ENCODE data around the gene ESR1.

ESR1 gene

DNA sequence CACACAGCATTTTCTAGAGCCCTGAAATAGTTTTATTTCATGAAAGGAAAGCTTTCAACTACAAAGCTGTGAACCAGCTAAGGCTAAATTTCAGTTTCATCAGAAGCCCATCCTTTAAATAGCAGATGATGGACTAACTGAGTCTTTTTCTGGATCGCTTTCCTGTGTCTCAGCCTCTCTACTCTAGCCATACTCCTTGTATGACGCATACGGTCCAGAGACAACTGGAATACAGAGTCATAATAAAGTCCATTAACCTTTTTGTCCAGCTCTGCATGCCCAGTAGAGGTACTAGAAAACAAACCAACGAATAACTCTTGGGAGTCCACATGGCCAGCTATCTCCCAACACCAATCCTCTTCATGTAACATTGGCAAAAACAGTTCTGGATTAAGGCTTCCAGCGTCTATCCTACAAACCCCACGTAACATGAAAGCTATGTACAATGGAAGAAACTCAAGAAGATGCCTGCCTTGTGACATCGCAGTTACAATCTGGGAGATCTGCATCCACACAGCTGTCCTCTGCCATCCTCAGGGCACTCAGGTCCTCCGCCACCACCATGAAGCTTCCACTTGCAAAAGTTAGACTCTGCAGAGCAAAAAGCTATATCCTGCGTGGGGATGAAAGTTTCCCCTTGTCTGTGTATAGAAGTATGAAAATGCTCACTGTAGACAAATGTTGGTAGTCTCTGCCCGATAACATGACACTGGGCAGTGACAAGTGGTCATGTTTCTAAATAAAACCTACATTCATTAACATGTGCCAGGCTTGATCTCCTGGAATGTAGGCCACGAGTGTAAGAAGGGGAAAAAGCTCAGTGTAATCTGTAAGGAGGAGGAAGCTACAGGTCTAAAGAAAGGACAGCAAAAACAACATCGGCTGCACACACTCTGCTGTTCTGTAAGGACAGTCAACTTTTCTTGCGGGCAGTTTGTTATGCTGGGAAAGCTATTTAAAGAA is 360.4 kb downstream of the ESR1 start:
- DNase-seq (ENCODE audit: low read depth in 1 of 2, low spot score in 1 of 2): no peak

DNA sequence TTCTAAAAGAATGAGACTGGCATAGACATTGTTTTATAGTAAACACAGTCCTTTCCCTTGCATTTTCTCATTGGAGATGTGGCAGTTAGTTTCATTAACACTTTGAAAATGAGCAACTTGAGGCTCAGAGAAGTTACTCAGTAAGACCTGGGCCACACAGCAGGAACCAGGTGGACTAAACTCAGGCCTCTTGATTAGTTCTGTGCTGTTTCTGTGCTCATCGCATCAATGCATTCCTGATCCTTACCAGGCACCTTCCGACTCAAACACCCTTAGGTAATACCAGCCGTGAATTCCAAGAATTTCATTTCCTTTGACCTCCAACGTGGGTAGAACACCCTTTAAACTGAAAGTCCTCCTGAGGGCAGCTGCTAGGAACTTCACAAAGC is 362.8 kb downstream of the ESR1 start:
- no peak for DNase-seq (ENCODE audit: low read depth in 1 of 2, low spot score in 1 of 2)

DNA sequence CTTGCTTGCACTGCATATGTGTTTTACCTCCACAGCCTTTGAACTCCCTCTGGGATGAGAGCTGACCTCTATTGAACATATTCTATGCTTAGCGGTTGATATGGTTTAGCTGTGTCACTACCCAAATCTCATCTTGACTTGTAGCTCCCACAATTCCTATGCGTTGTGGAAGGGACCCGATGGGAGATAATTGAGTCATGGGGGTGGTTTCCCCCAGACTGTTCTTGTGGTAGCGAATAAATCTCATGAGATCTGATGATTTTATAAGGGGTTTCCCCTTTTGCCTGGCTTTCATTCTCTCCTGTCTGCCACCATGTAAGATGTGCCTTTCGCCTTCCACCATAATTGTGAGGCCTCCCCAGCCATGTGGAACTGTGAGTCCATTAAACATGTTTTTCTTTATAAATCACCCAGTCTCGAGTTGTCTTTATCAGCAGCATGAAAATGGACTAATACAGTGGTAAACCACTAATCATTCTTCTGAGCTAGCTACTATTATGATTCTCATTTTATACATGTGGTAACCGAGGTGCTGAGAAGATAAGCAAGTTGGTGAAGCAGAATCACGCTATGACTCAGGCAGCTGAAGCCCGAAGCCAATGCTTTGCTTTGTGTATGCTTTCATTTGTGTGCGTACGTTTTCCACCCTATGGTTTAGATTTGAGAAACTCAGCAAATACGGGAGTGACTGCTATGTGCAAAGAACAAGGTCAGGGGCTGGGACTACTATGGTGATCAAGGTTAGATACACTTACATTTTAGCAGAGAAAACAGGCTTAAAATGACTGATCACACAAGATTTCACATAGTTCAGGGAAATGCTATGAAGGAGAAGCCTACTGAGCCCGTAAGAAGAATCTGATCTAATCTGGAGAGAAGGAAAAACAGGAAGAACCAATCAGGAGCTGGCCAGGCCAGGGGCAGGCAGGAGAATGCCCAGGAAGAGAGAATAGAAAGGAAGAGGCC is 363.5 kb downstream of the ESR1 start:
- DNase-seq (ENCODE audit: low read depth in 1 of 2, low spot score in 1 of 2): peak; percentile 38 to 66

DNA sequence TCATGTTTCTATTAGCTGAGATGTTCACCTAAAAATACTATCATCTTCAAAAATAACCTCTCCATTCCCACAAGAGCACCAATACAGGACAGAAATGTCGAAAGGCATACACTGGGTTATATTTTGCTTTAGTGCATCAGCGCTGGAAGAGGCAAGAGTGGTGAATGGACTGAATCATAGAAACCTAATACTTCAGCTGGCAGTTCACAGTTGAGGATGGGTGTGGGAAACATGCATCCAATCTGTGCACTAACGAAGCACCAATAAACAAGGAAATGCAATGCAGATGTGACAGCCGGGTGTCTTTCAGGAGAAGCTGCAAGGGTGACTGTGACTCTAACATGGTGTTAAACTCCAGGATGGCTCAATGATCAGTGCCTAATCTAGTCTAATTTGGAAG is 365.8 kb downstream of the ESR1 start:
- no peak for DNase-seq (ENCODE audit: low read depth in 1 of 2, low spot score in 1 of 2)

DNA sequence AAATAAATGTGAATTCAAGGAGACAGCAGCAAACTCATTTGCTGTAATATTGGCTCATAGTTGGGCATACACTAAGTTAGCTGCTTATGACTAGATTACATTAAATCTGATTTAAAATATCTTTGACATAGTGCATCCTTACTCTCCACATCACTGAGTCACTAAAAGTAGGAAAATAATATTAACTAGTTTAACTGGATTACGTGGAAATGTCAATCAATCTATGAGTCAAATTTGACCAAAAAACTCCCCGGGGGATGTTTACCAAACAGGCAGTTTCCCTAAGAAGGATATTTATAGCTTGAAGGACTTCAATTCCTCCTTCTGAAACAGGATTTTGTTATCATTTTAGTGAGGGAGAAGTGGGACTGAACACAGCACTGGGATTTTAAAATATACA is 366.5 kb downstream of the ESR1 start:
- no peak for DNase-seq (ENCODE audit: low read depth in 1 of 2, low spot score in 1 of 2)

DNA sequence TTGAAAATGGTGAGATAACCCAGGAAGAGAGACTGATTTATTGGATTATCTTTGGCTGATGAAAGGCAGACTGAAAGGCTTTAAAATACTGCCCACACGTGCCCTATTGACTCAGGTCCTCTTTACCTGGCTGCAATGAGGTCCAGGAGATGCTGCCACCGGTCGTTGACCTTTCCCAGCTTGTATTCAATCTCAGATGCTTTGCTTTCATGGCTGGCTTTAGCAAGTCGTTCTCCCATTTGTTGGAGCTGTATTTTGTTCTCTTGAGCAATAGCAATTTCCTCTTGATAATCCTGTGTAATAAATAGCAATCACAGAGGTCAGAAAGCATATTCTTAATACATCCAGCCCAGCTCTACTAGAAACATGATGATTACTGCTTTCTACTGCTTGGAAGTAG is 368.8 kb downstream of the ESR1 start:
- no peak for DNase-seq (ENCODE audit: low read depth in 1 of 2, low spot score in 1 of 2)

All from activated CD4-positive, alpha-beta T cell treated with anti-CD3 and anti-CD28 coated beads, Interleukin-2, amount 50 U/mL, for 24 hours (primary cell).